ENCODE results near the gene FRMD4B. TPM values are rescaled to one million over a fixed set of nuclear protein-coding genes. Genes with fewer than 3 reads are reported as not detected.
"Not testable (repeated sequence)": the region's sequence is repeated elsewhere in the genome, so short reads cannot be mapped to it uniquely, and the experiment has no call there.

FRMD4B gene
- total and polyA plus RNA-seq, 7 donors, result 1.1 to 4.0 (median 2.9) TPM

GRCh38 chr3:69240651-69241568 is 145.0 kb downstream of the FRMD4B start:
- Histone ChIP-seq H3K27me3 (ENCODE audit: insufficient read depth in 3 of 3, low read length in 2 of 3) (no peaks in the 10 kb centered on the region), H3K27ac (no peak overlapping the region), H3K4me1 (no peaks in the 10 kb centered on the region), H3K9me3 (no peaks in the 10 kb centered on the region), H3K4me3 (no peak overlapping the region), H3K36me3 (ENCODE audit: insufficient read depth in 1 of 2, low read depth in 1 of 2) (no peaks in the 10 kb centered on the region)
- ATAC-seq (no peak), DNase-seq (no peak)
- WGBS, 3 donors, result 71 to 74% (median 72%) methylated on average over 10 of the region's 10 CpGs
- intact Hi-C loops (cut with DNase I), result no loop called here
- no peak for TF ChIP-seq CTCF (IDR thresholded peaks at IDR 0.05)

GRCh38 chr3:69239063-69239462 is 146.8 kb downstream of the FRMD4B start:
- WGBS, 3 donors, result 44 to 63% (median 49%) methylated on average over 1 of the region's 1 CpG
- intact Hi-C loops (cut with DNase I), result no loop called here
- DNase-seq (no peak), ATAC-seq (no peak)
- Histone ChIP-seq H3K9me3 (no peaks in the 10 kb centered on the region), H3K27me3 (ENCODE audit: insufficient read depth in 3 of 3, low read length in 2 of 3) (no peaks in the 10 kb centered on the region), H3K36me3 (ENCODE audit: insufficient read depth in 1 of 2, low read depth in 1 of 2) (no peaks in the 10 kb centered on the region), H3K4me3 (no peak overlapping the region), H3K27ac (no peak overlapping the region), H3K4me1 (no peaks in the 10 kb centered on the region)
- no peak for TF ChIP-seq CTCF (IDR thresholded peaks at IDR 0.05)

GRCh38 chr3:69236812-69237707 is 148.8 kb downstream of the FRMD4B start:
- peak overlapping the region; percentile 13 for H3K4me3 ChIP-seq
- TF ChIP-seq CTCF (IDR thresholded peaks at IDR 0.05), result no peak
- no peaks in the 10 kb centered on the region for H3K9me3 ChIP-seq
- DNase-seq, result no peak
- no peak for ATAC-seq
- no peaks in the 10 kb centered on the region for H3K27me3 ChIP-seq (ENCODE audit: insufficient read depth in 3 of 3, low read length in 2 of 3)
- H3K27ac ChIP-seq, result no peak overlapping the region
- no peaks in the 10 kb centered on the region for H3K4me1 ChIP-seq
- 48 to 59% (median 58%) methylated on average over 8 of the region's 8 CpGs for WGBS, 3 donors
- intact Hi-C loops (cut with DNase I), result no loop called here
- H3K36me3 ChIP-seq (ENCODE audit: insufficient read depth in 1 of 2, low read depth in 1 of 2), result no peaks in the 10 kb centered on the region

GRCh38 chr3:69235882-69236281 is 150.0 kb downstream of the FRMD4B start:
- 92 to 93% (median 92%) methylated on average over 3 of the region's 3 CpGs for WGBS, 3 donors
- no peaks in the 10 kb centered on the region for H3K4me1 ChIP-seq
- H3K27ac ChIP-seq, result no peak overlapping the region
- H3K4me3 ChIP-seq, result no peak overlapping the region
- no peaks in the 10 kb centered on the region for H3K36me3 ChIP-seq (ENCODE audit: insufficient read depth in 1 of 2, low read depth in 1 of 2)
- no peak for TF ChIP-seq CTCF (IDR thresholded peaks at IDR 0.05)
- ATAC-seq (no peak), DNase-seq (no peak)
- intact Hi-C loops (cut with DNase I), result no loop called here
- no peaks in the 10 kb centered on the region for H3K27me3 ChIP-seq (ENCODE audit: insufficient read depth in 3 of 3, low read length in 2 of 3)
- H3K9me3 ChIP-seq, result no peaks in the 10 kb centered on the region

- WGBS, 3 donors, result 92 to 99% (median 98%) methylated on average over 4 of the region's 4 CpGs
- intact Hi-C loops (cut with DNase I); H3K27me3 ChIP-seq (ENCODE audit: insufficient read depth in 3 of 3, low read length in 2 of 3); ATAC-seq; H3K9me3 ChIP-seq; H3K36me3 ChIP-seq (ENCODE audit: insufficient read depth in 1 of 2, low read depth in 1 of 2); H3K27ac ChIP-seq; H3K4me1 ChIP-seq; DNase-seq; H3K4me3 ChIP-seq: not testable (repeated sequence)
Measured at GRCh38 chr3:69235227-69235626, 150.7 kb downstream of the FRMD4B start.
